Cardiac muscle cell (in vitro differentiated cells and primary cell): ENCODE measurements around the gene NEIL3. TPM values are rescaled to one million over a fixed set of nuclear protein-coding genes. Genes with fewer than 3 reads are reported as not detected.

Experiments
- DNase-seq, 2 donors: peaks; one replicate each; pipeline versions ENCODE4 v3.0.0 to v3.0.0-alpha.2; 2010 to 2017; ENCODE audit warnings: low read depth in 1 of 2, low spot score in 1 of 2
- H3K27ac ChIP-seq: fragments of 200-600 bp; sonication (generic); 2 replicates; pipeline ENCODE4 v1.5.1; 2016
- H3K27me3 ChIP-seq: fragments of 200-600 bp; sonication (generic); 2 replicates; pipeline ENCODE4 v1.6.0; 2016; ENCODE audit warnings: control low read depth
- H3K36me3 ChIP-seq: fragments of 200-600 bp; sonication (generic); 2 replicates; pipeline ENCODE4 v1.5.1; 2016; ENCODE audit warnings: control low read depth
- H3K4me1 ChIP-seq: fragments of 200-600 bp; sonication (generic); 2 replicates; pipeline ENCODE4 v1.8.1; 2017; ENCODE audit warnings: low read depth, mild to moderate bottlenecking, mixed run types
- H3K4me3 ChIP-seq: fragments of 200-600 bp; sonication (generic); 2 replicates; pipeline ENCODE4 v1.5.1; 2016; ENCODE audit warnings: mild to moderate bottlenecking
- H3K9me3 ChIP-seq: fragments of 200-600 bp; sonication (generic); 2 replicates; pipeline ENCODE4 v1.5.1; 2017; ENCODE audit warnings: low read depth, mild to moderate bottlenecking, control low read depth
- CTCF ChIP-seq: IDR thresholded peaks from 2 replicates; pipeline ENCODE4 v1.5.1; 2012; ENCODE audit warnings: low read depth, mild to moderate bottlenecking, low read length
- polyA plus RNA-seq: library from polyadenylated mRNA; unstranded; fragments of >200 nt; fragmentation: Nextera tagmentation; extraction: Ambion mirVana; gene quantifications from 2 replicates; pipeline ENCODE4 v1.2.1, GENCODE V29; 2016
- total RNA-seq: library from RNA; depleted of rRNA; stranded (reverse); fragments of >200 nt; gene quantifications from 2 replicates; pipeline ENCODE4 v1.2.3, GENCODE V29; 2016

Gene NEIL3
- total and polyA plus RNA-seq, 2 experiments from 2014 or later: 2.0 to 7.4 TPM

GRCh38 chr4:177404342-177404741 lies 94.7 kb downstream of the NEIL3 start:
- no peaks in the 10 kb centered on the region for H3K9me3 ChIP-seq
- DNase-seq: no peak
- no peaks in the 10 kb centered on the region for H3K27me3 ChIP-seq
- no peak overlapping the region for H3K4me3 ChIP-seq
- peaks cover 6% of the 10 kb centered on the region for H3K4me1 ChIP-seq
- TF ChIP-seq CTCF: no peak
- H3K27ac ChIP-seq: no peak overlapping the region
- no peaks in the 10 kb centered on the region for H3K36me3 ChIP-seq

DNA sequence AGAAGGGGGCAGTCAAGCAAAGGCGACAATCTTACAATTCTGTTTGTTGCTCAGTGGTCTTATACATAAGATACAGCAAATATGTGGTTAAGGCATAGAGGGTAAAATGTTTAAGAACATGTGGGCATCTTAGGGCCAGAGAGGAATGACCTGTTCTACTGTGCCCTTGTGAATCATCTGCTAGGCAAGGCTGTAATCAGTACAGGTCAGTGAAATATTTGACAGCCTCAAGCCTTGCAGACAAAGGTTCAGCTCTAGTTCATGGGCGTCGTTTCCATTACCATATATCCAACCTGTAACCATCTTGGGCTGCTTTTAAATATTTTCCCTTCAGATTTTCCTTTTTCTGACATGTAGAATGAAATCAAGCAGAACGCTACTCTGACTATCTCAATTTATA lies 95.3 kb downstream of the NEIL3 start:
- H3K27ac ChIP-seq: no peak overlapping the region
- H3K27me3 ChIP-seq: no peaks in the 10 kb centered on the region
- no peaks in the 10 kb centered on the region for H3K9me3 ChIP-seq
- peak in 1 of 2 donors; percentile 30 for DNase-seq
- peaks cover 6% of the 10 kb centered on the region for H3K4me1 ChIP-seq
- no peak for TF ChIP-seq CTCF
- no peaks in the 10 kb centered on the region for H3K36me3 ChIP-seq
- no peak overlapping the region for H3K4me3 ChIP-seq

DNA sequence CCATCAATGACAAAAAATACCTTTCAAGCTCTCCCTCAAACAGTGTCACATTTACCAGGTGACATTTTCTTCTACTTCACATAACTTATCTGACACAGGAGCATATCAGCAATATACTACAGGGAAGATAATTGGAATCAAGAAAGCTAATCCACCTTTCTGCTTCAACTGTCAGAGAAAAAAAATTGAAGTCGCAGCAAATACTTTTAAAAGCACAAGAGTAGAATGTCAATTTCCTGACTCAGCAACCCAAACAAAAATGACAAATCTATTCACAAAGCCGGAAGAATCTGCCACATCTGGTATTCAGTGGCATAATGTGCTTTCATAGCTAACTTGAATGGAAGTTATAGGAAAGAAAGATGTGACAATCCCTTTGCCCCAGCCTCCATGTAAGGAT lies 95.8 kb downstream of the NEIL3 start:
- Histone ChIP-seq H3K36me3 (no peaks in the 10 kb centered on the region), H3K27me3 (no peaks in the 10 kb centered on the region), H3K27ac (no peak overlapping the region), H3K4me3 (no peak overlapping the region), H3K9me3 (no peaks in the 10 kb centered on the region), H3K4me1 (peaks cover 6% of the 10 kb centered on the region)
- DNase-seq: no peak
- TF ChIP-seq CTCF: no peak

DNA sequence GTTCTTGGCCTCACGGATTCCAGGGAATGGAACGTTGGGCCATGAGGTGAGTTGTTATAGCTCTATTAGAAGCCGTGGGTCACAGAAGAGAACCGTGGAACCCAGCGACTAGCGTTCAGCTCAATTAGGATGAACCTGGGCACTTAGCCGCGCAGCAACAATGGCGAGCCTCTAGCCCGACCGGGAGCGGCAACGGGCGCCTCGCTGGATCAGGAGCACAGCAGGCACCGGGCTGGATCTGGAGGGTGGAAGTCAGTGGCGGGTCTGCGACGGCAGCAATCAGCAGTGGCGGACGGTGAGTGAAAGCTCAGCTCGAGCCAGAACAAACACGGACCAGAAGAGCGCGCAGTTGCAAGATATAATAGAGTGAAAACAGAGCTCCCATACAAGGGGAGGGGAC lies 98.3 kb downstream of the NEIL3 start:
- no peak overlapping the region for H3K4me3 ChIP-seq
- DNase-seq: no peak
- H3K4me1 ChIP-seq: peaks cover 6% of the 10 kb centered on the region
- no peaks in the 10 kb centered on the region for H3K9me3 ChIP-seq
- H3K27me3 ChIP-seq: no peaks in the 10 kb centered on the region
- H3K27ac ChIP-seq: no peak overlapping the region
- no peak for TF ChIP-seq CTCF
- H3K36me3 ChIP-seq: no peaks in the 10 kb centered on the region

DNA sequence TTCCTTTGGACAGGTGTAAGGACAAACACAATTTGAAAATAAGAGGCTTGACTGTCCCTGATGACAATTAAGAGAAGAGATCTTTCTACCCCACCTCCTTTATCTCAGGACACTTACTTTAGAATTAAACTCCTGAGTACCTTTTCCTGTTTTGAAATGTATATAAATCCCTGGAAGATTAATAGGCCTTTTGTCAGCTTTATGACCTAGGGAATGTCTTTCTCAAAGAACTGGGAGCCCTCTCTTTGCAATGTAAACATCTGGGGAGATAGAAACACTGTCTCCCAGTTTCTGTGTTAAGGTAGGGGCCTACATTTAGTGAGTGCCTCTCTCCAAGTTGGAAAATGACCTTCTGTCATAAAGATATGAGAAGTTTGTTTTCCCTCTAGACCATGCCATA lies 100.9 kb downstream of the NEIL3 start:
- H3K4me1 ChIP-seq: peaks cover under 1% of the 10 kb centered on the region
- no peak for TF ChIP-seq CTCF

DNA sequence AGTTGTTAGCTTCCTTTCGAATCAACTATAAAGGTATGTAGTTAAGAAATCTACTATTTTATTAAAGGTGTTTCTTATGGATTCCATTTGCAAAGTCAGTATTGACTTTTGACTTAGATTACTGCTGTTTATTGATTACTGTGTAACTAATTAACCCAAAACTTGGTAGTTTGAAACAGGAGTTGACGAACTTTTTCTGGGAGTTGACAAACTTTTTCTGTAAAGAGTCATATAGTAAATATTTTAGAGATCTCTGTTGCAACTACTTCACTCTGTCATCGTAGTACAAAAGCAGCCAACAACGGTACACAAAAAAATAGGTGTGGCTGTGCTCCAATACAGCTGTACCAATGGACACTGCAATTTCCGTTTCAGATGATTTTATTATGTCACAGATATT lies 102.3 kb downstream of the NEIL3 start:
- TF ChIP-seq CTCF: no peak
- no peaks in the 10 kb centered on the region for H3K4me1 ChIP-seq
- H3K9me3 ChIP-seq: no peaks in the 10 kb centered on the region

More for the DNA sequence above, 100.9 kb downstream of the NEIL3 start:
- DNase-seq: no peak
- H3K27me3 ChIP-seq: no peaks in the 10 kb centered on the region
- no peaks in the 10 kb centered on the region for H3K36me3 ChIP-seq
- H3K27ac ChIP-seq: no peak overlapping the region
- no peak overlapping the region for H3K4me3 ChIP-seq
- no peaks in the 10 kb centered on the region for H3K9me3 ChIP-seq

More for the DNA sequence above, 102.3 kb downstream of the NEIL3 start:
- Histone ChIP-seq H3K4me3 (no peak overlapping the region), H3K27ac (no peak overlapping the region), H3K27me3 (no peaks in the 10 kb centered on the region), H3K36me3 (no peaks in the 10 kb centered on the region)
- DNase-seq: no peak
